Fibroblast of lung (primary cell): ENCODE data around the gene PGAM2. TPM values are rescaled to one million over a fixed set of nuclear protein-coding genes. Genes with fewer than 3 reads are reported as not detected.
"Not testable (repeated sequence)": the region's sequence is repeated elsewhere in the genome, so short reads cannot be mapped to it uniquely, and the experiment has no call there.

Source experiments
- DNase-seq, 2 donors: peaks; one replicate each; pipeline versions ENCODE4 v3.0.0 to v3.0.0-alpha.2; 2010; ENCODE audit warnings: low read depth in 2 of 2
- H2AFZ ChIP-seq: 2 replicates; pipeline ENCODE4 v1.5.1; 2012; ENCODE audit warnings: low read length, control low read depth, inconsistent platforms
- H3K27ac ChIP-seq: 2 replicates; pipeline ENCODE4 v1.5.1; 2011; ENCODE audit warnings: low read length, control low read depth; ENCODE audit not compliant: insufficient read depth
- H3K27me3 ChIP-seq: 2 replicates; pipeline ENCODE4 v1.5.1; 2011; ENCODE audit warnings: mild to moderate bottlenecking, low read length; ENCODE audit not compliant: control insufficient read depth, insufficient read depth
- H3K36me3 ChIP-seq: 2 replicates; pipeline ENCODE4 v1.5.1; 2011; ENCODE audit warnings: low read length; ENCODE audit not compliant: control insufficient read depth, insufficient read depth
- H3K4me1 ChIP-seq: 2 replicates; pipeline ENCODE4 v1.5.1; 2011; ENCODE audit warnings: low read length; ENCODE audit not compliant: control insufficient read depth, insufficient read depth; ENCODE audit errors: extremely low read depth
- H3K4me2 ChIP-seq: 2 replicates; pipeline ENCODE4 v1.5.1; 2011; ENCODE audit warnings: low read length, control low read depth; ENCODE audit not compliant: insufficient read depth; ENCODE audit errors: extremely low read depth
- H3K4me3 ChIP-seq, 4 experiments: fragments of 200-600 bp in 1 of 4; sonication (generic) in 1 of 4; replicated peaks in 1 of 4; 2 replicates each; pipeline ENCODE4 v1.5.1; 2011 to 2016; ENCODE audit warnings: low read length in 4 of 4, low read depth in 3 of 4, mild to moderate bottlenecking in 3 of 4, control low read depth in 2 of 4, inconsistent platforms in 1 of 4, mixed read lengths in 1 of 4; ENCODE audit not compliant: insufficient read depth in 1 of 4; ENCODE audit errors: control extremely low read depth in 1 of 4
- H3K79me2 ChIP-seq: 2 replicates; pipeline ENCODE4 v1.5.1; 2012; ENCODE audit warnings: mild to moderate bottlenecking, low read length, inconsistent platforms; ENCODE audit not compliant: control insufficient read depth, insufficient read depth
- H3K9ac ChIP-seq: 2 replicates; pipeline ENCODE4 v1.5.1; 2011; ENCODE audit warnings: mild to moderate bottlenecking, low read length, control low read depth; ENCODE audit not compliant: insufficient read depth
- H3K9me3 ChIP-seq: 2 replicates; pipeline ENCODE4 v1.5.1; 2012; ENCODE audit warnings: low read depth, low read length; ENCODE audit not compliant: control insufficient read depth, insufficient read depth
- H4K20me1 ChIP-seq: 2 replicates; pipeline ENCODE4 v1.5.1; 2011; ENCODE audit warnings: low read length; ENCODE audit not compliant: control insufficient read depth, insufficient read depth; ENCODE audit errors: extremely low read depth
- CTCF ChIP-seq, 2 donors: IDR thresholded peaks in 1 of 2; conservative IDR thresholded peaks in 1 of 2; 1 replicate in 1 of 2; 2 replicates in 1 of 2; pipeline ENCODE4 v1.5.1; 2011 to 2012; ENCODE audit warnings: low read length in 2 of 2, control low read depth in 1 of 2, inconsistent platforms in 1 of 2, low read depth in 1 of 2, mild to moderate bottlenecking in 1 of 2
- polyA plus RNA-seq, 2 donors: library from polyadenylated mRNA; depleted of rRNA in 1 of 2; stranded (reverse) in 1 of 2; unstranded in 1 of 2; fragments of >200 nt; gene quantifications; 2 replicates each; pipeline ENCODE4 v1.2.1, GENCODE V29; 2011 to 2012; ENCODE audit warnings: missing spikeins in 1 of 2
- total RNA-seq: library from RNA; depleted of rRNA; stranded (reverse); fragments of >200 nt; gene quantifications from 2 replicates; pipeline ENCODE4 v1.2.1, GENCODE V29; 2014

Gene PGAM2
- total and polyA plus RNA-seq, 2 donors (not counting 1 experiment from before 2014, with no cell fraction given): 0.33 TPM; not detected in 1

- not testable (repeated sequence) for H3K4me1 ChIP-seq, H4K20me1 ChIP-seq, H3K79me2 ChIP-seq, H3K27me3 ChIP-seq, H3K4me2 ChIP-seq, H3K36me3 ChIP-seq, H3K9me3 ChIP-seq
- Histone ChIP-seq H3K9ac (peak overlapping the region; percentile 72), H3K4me3 (peak overlapping the region; percentile 62 to 84 (median 74)), H3K27ac (peak overlapping the region; percentile 56), H2AFZ (peak overlapping the region; percentile 34)
- DNase-seq: peak; percentile 91 to 96
- TF ChIP-seq CTCF (conservative IDR thresholded peaks at IDR 0.05 in 1 of 2, IDR thresholded peaks at IDR 0.05 in 1 of 2; ENCODE audit: low read depth in 1 of 2, low read length in 2 of 2): peak; percentile 22 to 51
Observed at GRCh38 chr7:44018857-44019807, 46.2 kb downstream of the PGAM2 start.

GRCh38 chr7:44015090-44015489, 50.3 kb downstream of the PGAM2 start:
- H3K4me1 ChIP-seq, H2AFZ ChIP-seq, H3K4me3 ChIP-seq, H3K36me3 ChIP-seq, H3K79me2 ChIP-seq, H3K9me3 ChIP-seq, H4K20me1 ChIP-seq, H3K4me2 ChIP-seq, H3K9ac ChIP-seq, H3K27ac ChIP-seq, H3K27me3 ChIP-seq: not testable (repeated sequence)
- DNase-seq: peak in 1 of 2 donors; percentile 27

Other genes with a start within 250 kb of the PGAM2 start
- gene MRPS24, start 196.1 kb downstream of the PGAM2 start, total RNA-seq: 75.8 and 105 TPM in 2 replicates
- gene MRPS24, start 196.1 kb downstream of the PGAM2 start, polyA plus RNA-seq: 109 and 128 TPM in 2 replicates
- gene URGCP, start 159.0 kb downstream of the PGAM2 start, total RNA-seq: 27.7 and 42.1 TPM in 2 replicates
- gene URGCP, start 159.0 kb downstream of the PGAM2 start, polyA plus RNA-seq: 18.3 and 23.2 TPM in 2 replicates
- gene UBE2D4, start 139.1 kb downstream of the PGAM2 start, total RNA-seq: 6.4 and 10.2 TPM in 2 replicates
- gene UBE2D4, start 139.1 kb downstream of the PGAM2 start, polyA plus RNA-seq: 20.2 and 21.3 TPM in 2 replicates
- gene SPDYE1, start 67.7 kb downstream of the PGAM2 start, total RNA-seq: under 0.01 TPM in 1 of 2 replicates, not detected in the other
- gene SPDYE1, start 67.7 kb downstream of the PGAM2 start, polyA plus RNA-seq: not detected in 2 replicates
- gene DBNL, start 20.9 kb downstream of the PGAM2 start, total RNA-seq: 66.8 and 88.2 TPM in 2 replicates
- gene DBNL, start 20.9 kb downstream of the PGAM2 start, polyA plus RNA-seq: 86.4 and 115 TPM in 2 replicates
- 11.0 and 12.7 TPM in 2 replicates for gene POLM, start 17.0 kb upstream of the PGAM2 start, total RNA-seq
- 4.9 and 5.9 TPM in 2 replicates for gene POLM, start 17.0 kb upstream of the PGAM2 start, polyA plus RNA-seq
- 116 and 133 TPM in 2 replicates for gene AEBP1, start 38.8 kb upstream of the PGAM2 start, total RNA-seq
- 24.1 and 44.4 TPM in 2 replicates for gene AEBP1, start 38.8 kb upstream of the PGAM2 start, polyA plus RNA-seq
- gene POLD2, start 58.0 kb upstream of the PGAM2 start, total RNA-seq: 58.8 and 76.5 TPM in 2 replicates
- gene POLD2, start 58.0 kb upstream of the PGAM2 start, polyA plus RNA-seq: 69.8 and 122 TPM in 2 replicates
- not detected in 2 replicates for gene MYL7, start 75.8 kb upstream of the PGAM2 start, total RNA-seq
- not detected in 2 replicates for gene MYL7, start 75.8 kb upstream of the PGAM2 start, polyA plus RNA-seq
- gene GCK, start 123.9 kb upstream of the PGAM2 start, total RNA-seq: 0.77 and 1.7 TPM in 2 replicates
- gene GCK, start 123.9 kb upstream of the PGAM2 start, polyA plus RNA-seq: 0.14 and 0.18 TPM in 2 replicates
- gene YKT6, start 135.4 kb upstream of the PGAM2 start, total RNA-seq: 59.8 and 90.0 TPM in 2 replicates
- gene YKT6, start 135.4 kb upstream of the PGAM2 start, polyA plus RNA-seq: 96.4 and 99.0 TPM in 2 replicates